ENCODE results near the gene CUTC.
"Not testable (repeated sequence)": the region's sequence is repeated elsewhere in the genome, so short reads cannot be mapped to it uniquely, and the experiment has no call there.

The CUTC gene, protein sequence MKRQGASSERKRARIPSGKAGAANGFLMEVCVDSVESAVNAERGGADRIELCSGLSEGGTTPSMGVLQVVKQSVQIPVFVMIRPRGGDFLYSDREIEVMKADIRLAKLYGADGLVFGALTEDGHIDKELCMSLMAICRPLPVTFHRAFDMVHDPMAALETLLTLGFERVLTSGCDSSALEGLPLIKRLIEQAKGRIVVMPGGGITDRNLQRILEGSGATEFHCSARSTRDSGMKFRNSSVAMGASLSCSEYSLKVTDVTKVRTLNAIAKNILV

DNA sequence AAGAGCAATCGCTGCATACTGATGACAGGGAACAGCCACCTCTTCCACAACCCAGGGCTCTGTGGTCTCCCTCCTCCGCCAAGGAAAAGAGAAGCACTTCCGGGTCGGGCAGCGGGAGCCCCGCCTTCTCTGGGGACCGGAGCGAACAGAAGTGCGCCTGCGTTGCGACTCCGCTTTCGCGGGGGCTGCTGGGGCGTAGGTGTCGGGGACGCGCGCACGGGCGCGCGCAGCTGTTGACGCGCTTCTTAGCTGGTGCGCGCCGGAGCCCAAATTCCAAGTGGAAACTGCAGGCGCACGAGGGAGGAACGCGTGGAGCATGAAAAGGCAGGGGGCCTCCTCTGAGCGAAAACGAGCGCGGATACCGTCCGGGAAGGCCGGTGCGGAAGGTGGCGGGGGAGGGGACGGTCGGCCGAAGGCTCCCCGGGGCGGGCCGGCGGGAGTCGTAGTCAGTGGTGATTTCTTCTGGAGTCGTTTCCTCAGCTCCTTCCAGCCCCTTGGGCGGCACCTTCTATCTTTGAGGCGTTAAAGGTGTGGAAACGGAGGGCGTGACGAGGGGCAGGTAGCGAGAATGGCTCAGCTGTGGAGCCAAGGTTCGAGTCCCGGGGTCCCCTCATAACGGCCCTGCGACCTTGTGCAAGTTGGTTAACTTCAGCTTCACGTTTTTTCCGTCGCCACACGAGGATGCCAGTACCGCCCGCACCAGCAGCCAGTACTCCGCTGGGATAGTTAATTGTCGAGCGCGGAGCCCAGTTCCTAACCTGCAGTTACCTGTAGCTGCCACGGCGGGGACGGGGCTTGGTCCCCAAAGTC, at the start of gene CUTC, which contains the start of gene COX15:
CUTC (plus strand) TSS at position 202 of the 810 bp plus-strand sequence; CDS start at position 317, 115 bp downstream.
COX15 (minus strand) TSS at position 95 of the 810 bp plus-strand sequence; CDS start at position 17, 78 bp downstream.
- peak; percentile 95 for DNase-seq

DNA sequence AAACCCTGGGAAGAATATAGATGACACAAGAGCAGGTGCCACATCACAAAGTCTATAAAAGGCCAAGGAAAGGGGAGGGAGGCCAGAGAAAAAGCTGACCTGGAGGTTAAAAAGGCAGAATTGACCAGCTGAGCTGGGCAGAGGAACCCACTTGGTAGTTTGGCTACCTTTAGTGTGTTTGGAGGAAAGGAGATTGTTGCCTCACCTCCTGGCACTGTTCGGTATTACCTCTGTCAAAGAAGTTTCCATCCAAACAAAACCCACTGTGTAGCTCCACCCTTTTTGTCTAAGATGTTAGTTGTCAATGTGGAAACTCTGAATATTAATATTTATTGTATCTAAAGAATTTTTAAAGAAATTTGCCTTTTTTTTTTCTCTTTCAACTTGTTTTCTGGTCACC, 49.3 kb upstream of the CUTC start:
- DNase-seq, result no peak

DNA sequence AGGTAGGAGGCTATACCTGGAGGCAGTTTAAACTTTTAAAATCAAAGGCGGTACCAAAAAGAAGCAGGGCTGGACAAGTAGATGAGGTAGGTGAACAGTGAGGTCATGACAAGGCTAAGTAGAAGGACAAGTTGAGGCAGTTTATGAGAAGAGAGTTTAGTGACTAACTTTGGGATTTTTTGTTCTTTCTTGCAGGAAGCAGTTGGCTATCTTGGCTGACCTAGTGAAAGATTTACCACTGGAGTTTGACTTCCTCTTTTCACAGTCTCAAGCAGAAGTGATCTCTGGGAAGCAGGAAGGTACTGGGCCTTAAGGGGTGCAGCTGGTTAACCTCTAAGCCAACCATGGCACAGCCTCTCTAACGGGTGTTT, 46.5 kb upstream of the CUTC start:
- DNase-seq, result no peak

DNA sequence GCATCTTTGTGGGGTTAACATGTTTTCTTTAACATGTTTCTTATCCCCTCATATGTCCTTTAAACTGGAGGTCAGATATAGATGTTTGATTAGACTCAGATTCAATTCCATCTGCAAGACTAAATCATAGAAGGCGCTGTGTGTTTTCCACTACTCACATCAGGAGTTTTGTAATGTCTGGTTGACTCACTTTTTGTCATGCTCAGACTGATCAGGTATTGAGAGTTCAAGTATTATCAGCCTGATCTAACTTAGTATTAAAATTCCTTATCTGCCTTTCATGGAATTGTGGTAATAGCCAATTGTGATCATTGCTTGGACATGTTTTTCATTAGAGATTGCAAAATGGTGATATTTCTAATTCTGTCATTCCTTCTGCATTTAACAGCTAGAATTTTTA, 42.6 kb upstream of the CUTC start:
- no peak for DNase-seq

DNA sequence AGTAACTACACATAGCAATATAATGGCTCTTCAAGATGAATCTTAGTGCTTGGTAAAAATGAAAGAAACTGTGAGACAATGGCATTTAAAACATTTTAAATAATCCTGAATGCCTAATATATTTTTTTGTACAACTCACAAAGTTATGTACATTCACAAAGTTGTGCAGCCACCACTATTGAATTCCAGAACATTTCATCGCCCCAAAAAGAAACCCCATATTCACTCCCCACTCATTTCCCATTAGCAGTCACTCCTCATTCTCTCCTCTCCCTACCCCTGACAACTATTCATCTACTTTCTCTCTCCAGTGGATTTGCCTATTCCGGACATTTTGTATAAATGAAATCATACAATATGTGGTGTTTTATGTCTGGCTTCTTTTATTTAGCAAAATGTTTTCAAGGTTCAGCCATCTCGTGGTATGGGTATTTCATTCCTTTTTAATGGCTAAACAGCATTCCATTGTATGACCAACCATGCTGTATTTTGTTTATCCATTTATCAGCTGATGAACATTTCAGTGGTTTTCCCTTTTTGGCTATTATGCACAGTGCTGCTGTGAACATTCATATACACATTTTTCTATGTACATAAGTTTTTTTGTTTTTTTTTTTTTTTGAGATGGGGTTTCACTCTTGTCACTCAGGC, 38.0 kb upstream of the CUTC start:
- DNase-seq, result no peak

- DNase-seq, result no peak
These were observed 36.3 kb upstream of the CUTC start for GRCh38 chr10:99695761-99696160.

DNA sequence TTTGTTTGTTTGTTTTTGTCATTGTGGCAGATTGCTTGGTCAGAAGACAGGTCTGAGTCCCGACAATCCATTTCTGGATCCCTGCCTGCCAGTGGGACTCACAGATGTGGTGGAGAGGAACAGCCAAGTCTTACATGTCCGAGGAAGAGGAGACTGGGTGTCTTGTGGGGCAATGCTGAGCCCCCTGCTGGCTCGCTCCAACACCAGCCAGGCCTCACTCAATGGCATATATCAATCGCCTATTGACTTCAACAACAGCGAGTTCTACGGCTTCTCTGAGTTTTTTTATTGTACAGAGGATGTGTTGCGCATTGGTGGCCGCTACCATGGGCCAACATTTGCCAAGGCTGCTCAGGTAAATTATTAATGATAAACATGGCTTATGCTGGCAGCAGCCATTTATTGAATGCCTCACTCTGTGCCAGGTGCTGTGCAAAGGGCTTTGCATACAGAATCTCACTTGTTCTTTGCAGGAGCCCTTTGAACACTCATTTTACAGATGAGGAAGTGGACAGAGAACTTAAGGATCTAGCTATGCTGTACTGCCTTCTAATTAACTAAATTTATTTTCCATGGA, 33.4 kb upstream of the CUTC start:
- no peak for DNase-seq

GRCh38 chr10:99700649-99701048, 31.4 kb upstream of the CUTC start:
- DNase-seq, result no peak

GRCh38 chr10:99708428-99709012, 23.5 kb upstream of the CUTC start:
- DNase-seq, result no peak

- DNase-seq, result no peak
These were observed 22.4 kb upstream of the CUTC start for GRCh38 chr10:99709480-99710229.

DNA sequence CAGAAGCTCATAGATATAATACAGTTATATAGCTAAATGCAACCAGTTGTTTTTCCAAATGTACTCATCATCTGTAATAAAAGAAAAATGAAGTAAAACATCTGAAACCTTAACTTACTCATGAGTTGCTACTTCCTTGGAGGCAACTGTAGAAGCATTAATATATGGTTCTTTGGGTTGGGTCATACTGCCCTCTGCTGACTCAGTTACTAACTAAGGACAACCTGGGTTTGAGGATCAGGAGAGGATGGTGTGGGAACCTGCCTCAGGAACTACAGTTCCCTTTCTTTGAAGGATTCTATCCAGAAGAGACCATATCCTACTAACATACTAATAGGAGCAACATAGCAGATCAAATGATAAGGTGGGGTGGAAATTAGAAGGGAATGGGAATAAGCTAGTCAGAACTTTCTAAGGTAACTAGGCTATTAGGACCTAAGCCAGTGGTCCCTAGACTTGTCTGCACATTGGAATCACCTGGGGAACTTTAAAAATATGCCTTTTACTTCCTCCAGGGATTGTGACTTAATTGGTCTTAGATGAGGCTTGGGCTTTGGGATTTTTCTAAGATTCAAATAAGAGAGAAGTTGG, 20.8 kb upstream of the CUTC start:
- no peak for DNase-seq

DNA sequence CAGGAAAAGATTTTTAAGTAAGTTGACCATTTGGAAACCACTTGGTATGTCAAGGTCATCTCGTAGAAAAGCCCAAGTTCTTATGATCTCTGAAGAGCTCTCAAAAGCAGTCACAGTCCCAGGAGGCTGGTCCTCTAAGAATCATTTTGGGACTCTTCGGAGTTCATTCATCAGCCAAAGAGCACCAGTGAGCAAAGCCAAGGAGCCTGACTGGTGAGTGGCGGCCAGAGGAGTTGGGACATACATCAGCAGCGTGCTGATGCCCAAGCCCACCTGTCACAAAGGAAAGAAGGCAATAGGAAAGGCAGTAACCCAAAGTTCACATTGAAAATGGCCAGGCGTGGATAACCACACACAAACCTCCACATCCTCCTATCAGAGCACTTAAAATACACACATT, 17.6 kb upstream of the CUTC start:
- no peak for DNase-seq

DNA sequence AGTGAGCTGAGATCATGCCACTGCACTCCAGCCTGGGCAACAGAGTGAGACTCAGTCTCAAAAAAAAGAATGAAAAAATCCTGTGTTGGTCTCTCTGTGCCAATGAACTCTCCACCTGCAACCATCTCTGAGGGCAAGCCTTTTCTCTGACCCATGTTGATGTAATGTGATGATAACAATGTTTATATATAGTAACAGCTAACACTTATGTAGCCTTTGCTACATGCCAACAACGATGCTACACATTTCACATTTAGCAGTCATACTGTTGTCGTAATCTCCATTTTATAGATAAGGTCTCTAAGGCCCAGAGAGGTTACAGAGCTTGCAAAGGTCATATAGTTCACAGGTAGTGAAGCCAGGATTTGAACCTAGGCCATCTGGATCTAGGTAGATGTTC, 11.6 kb upstream of the CUTC start:
- no peak for DNase-seq

- DNase-seq, result no peak
These were observed 2.0 kb upstream of the CUTC start for GRCh38 chr10:99730026-99730425.

- no peak for DNase-seq
These were observed 565 bp upstream of the CUTC start for GRCh38 chr10:99731306-99732032.

GRCh38 chr10:99733366-99733765, 1.3 kb downstream of the CUTC start:
- no peak for DNase-seq

- DNase-seq, result not testable (repeated sequence)
These were observed 2.1 kb downstream of the CUTC start for GRCh38 chr10:99734111-99734510.

DNA sequence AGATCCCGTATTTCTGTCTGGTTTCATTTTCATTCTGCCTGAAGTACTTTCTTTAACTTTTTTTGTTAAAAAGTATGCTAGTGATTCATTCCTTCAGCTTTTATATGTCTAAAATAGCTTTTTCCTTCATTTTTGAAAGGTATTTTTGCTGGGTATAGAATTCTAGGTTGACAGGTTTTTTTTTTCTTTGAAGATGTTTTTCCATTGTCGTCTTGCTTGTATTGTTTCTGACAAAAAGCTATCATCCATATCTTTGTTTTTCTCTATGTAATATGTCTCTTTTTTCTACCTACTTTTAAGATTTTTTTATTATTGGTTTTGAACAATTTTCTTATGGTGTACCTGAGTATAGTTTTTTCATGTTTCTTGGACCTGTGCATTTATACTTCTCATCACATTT, 8.2 kb downstream of the CUTC start:
- no peak for DNase-seq

DNA sequence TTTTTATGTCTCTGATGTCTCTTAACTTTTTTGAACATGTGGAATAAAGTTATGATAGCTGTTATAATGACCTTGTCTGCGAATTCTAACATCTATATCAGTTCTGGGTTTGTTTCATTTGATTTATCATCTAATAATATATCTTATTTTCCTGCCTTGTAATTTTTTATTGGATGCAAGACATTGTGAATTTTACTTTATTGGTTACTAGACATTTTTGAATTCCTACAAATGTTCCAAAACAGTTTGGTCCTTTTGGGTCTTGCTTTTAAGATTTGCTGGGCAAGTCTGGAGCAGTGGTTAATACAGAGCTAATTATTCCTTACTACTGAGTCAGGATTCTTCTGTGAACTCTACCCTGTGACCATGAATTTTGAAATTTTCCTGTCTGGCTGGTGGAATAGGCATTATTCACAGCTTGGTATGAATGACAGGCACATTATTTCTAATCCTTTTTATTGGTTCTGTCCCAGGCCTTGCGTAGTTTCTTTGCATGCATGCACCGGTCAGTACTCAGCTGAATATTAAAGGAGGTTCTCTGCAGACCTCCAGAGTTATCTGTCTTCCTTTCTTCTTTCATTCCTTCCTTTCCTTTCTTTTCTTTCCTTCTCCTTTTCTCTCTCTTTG, 9.0 kb downstream of the CUTC start:
- no peak for DNase-seq

GRCh38 chr10:99742254-99742653, 10.2 kb downstream of the CUTC start:
- no peak for DNase-seq

- DNase-seq, result no peak
These were observed 10.7 kb downstream of the CUTC start for GRCh38 chr10:99742701-99743100.
